Left lung (tissue), 10 donors: ENCODE data around the gene GLCE. TPM values are rescaled to one million over a fixed set of nuclear protein-coding genes. Genes with fewer than 3 reads are reported as not detected.
A peak's percentile ranks its signal among the peaks of the same experiment; 100 is the strongest.
"Not testable (repeated sequence)": the region's sequence is repeated elsewhere in the genome, so short reads cannot be mapped to it uniquely, and the experiment has no call there.

Experiments
- ATAC-seq: fragments of 200-7000 bp; cut with Tn5 transposase; one replicate; pipeline ENCODE4 v1.9.1; 2020; ENCODE audit warnings: moderate library complexity
- DNase-seq, 4 donors: peaks; one replicate each; pipeline ENCODE4 v3.0.0-alpha.2; 2013 to 2020
- H3K27ac ChIP-seq, 2 donors: fragments of 200-600 bp; sonication (generic) in 1 of 2; one replicate each; pipeline versions ENCODE4 v1.5.0 to v1.8.0; 2020 to 2021
- H3K27me3 ChIP-seq, 2 donors: fragments of 200-600 bp; sonication (generic) in 1 of 2; one replicate each; pipeline versions ENCODE4 v1.5.0 to v1.8.0; 2020 to 2021
- H3K36me3 ChIP-seq, 2 donors: fragments of 200-600 bp; sonication (generic) in 1 of 2; one replicate each; pipeline versions ENCODE4 v1.5.0 to v1.8.0; 2020 to 2021
- H3K4me1 ChIP-seq, 2 donors: fragments of 200-600 bp; one replicate each; pipeline ENCODE4 v1.8.0; 2021
- H3K4me3 ChIP-seq, 2 donors: fragments of 200-600 bp; sonication (generic) in 1 of 2; one replicate each; pipeline versions ENCODE4 v1.5.0 to v1.8.0; 2020 to 2021; ENCODE audit warnings: mild to moderate bottlenecking in 1 of 2
- H3K9me3 ChIP-seq, 2 donors: fragments of 200-600 bp; sonication (generic) in 1 of 2; one replicate each; pipeline versions ENCODE4 v1.5.0 to v1.8.0; 2020 to 2021
- intact Hi-C, 2 donors: fragments of 100-400 bp; cut with DNase I; formaldehyde crosslinking; loops; one replicate each; pipeline versions ENCODE4 v1.11.2 to v1.14.2; 2022
- polyA plus RNA-seq, 6 donors: library from polyadenylated mRNA; unstranded; fragments of 120-200 nt; gene quantifications; one replicate each; pipeline ENCODE4 v1.2.1, GENCODE V29; 2013; ENCODE audit not compliant: insufficient read length in 6 of 6
- total RNA-seq, 2 donors: library from RNA; stranded (reverse); fragmentation: NEBNext Ultra II Directional; extraction: Animal tissue kit (Norgen Biotek cat#: 25700); gene quantifications; one replicate each; pipeline ENCODE4 v1.2.1, GENCODE V29; 2021
- TF ChIP-seq, protein P1 (sequence below), 2 donors: fragments of 200-600 bp; sonication (generic) in 1 of 2; IDR thresholded peaks; one replicate each; pipeline versions ENCODE4 v1.5.0 to v1.8.0; 2021; ENCODE audit warnings: antibody characterized with exemption in 2 of 2
- donor health status: DM: no; HTN: yes; CAD: no.
- donor health status: DM: no; HTN: no; CAD: no.

Gene GLCE
- total and polyA plus RNA-seq, 8 donors = 18.2 to 66.6 (median 60.6) TPM

DNA sequence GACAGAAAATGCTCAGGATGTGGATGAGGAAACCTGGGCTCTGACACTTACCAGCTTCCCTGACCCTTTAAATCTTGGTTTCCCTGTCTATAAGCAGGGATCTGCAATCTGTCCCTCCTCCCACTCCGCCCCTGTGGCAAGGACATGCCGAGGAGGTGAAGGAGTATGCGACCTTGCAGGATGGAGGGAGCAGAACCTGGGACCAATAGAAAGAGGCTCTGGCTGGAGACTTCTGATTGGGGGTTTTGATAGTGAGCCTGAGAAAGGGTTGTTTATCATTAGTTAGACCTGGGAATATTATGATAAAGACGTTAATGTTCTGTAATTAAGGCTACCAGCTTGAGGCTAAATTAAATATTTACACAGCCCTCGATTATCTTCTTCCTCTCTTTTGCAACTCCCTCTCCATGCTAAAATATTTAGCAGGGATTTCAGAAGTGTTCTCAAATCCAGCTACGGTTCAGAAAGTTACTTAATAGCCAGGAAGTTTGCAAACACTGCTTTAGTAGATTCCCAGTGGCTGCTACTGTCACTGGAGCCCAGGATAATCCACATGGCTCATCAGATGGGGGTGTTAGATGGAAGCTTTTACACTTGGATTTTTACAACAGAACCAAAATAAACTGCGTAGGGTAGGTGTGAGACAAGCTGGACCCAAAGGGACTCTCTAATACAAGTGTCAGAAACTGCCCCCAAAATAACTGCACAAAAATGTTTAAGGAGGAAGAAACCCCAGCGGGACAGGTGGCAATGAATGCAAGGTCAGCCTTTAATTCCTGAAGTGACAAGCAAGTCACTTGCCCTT lies 129.1 kb downstream of the GLCE start:
- TF ChIP-seq, protein P1, sequence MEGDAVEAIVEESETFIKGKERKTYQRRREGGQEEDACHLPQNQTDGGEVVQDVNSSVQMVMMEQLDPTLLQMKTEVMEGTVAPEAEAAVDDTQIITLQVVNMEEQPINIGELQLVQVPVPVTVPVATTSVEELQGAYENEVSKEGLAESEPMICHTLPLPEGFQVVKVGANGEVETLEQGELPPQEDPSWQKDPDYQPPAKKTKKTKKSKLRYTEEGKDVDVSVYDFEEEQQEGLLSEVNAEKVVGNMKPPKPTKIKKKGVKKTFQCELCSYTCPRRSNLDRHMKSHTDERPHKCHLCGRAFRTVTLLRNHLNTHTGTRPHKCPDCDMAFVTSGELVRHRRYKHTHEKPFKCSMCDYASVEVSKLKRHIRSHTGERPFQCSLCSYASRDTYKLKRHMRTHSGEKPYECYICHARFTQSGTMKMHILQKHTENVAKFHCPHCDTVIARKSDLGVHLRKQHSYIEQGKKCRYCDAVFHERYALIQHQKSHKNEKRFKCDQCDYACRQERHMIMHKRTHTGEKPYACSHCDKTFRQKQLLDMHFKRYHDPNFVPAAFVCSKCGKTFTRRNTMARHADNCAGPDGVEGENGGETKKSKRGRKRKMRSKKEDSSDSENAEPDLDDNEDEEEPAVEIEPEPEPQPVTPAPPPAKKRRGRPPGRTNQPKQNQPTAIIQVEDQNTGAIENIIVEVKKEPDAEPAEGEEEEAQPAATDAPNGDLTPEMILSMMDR (IDR thresholded peaks at IDR 0.05) = no peak
- Histone ChIP-seq H3K4me1 (peaks cover 10 to 12% of the 10 kb centered on the region in 2 donors), H3K27ac (peak overlapping the region; percentile 54 to 55), H3K27me3 (no peaks in the 10 kb centered on the region), H3K4me3 (no peak overlapping the region), H3K36me3 (no peaks in the 10 kb centered on the region), H3K9me3 (no peaks in the 10 kb centered on the region)
- DNase-seq (no peak), ATAC-seq (peak; percentile 68)
- intact Hi-C loops = no loop called here

DNA sequence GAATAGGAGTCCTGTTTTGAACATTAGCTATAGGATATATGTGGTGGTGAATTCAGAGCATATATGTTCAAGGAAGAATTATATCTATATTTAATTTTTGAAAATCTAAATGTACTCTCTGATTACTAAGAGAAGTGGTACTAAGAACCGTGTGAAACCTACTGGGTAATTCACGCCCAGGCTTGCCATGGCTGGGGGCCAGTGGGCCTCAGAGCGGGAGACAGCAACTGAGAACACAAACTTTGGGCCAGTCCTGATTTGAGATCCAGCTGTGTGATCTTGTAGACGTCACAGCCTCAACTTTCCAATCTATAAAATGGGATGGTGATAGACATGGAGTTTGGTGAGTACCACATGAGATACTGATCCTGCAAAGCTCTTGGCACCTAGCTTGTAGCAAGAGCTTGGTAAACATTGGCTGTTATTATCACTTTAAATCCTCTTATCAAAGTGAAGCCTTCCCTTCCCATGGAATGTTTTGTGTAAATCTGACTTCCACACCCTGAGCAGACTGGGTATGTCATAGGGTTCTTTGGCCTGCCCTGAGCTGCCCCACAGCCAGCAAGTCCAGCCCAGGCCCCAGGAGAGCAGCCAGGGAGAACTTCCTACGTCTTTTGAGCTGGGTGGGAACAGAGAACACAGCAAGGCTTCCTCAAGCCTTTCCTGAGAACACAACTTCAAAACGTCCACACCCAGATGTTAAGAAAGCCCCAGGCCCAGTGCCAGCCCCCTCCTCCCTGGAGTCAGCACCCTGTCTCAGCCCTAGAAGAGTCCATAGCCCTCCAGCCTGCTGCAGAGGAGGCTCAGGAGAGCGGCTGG lies 130.1 kb downstream of the GLCE start:
- TF ChIP-seq, protein P1 (IDR thresholded peaks at IDR 0.05) = no peak
- Histone ChIP-seq H3K4me3 (no peak overlapping the region), H3K27me3 (no peaks in the 10 kb centered on the region), H3K9me3 (no peaks in the 10 kb centered on the region), H3K27ac (peak overlapping the region; percentile 54 to 55), H3K4me1 (peaks cover 10 to 12% of the 10 kb centered on the region in 2 donors), H3K36me3 (no peaks in the 10 kb centered on the region)
- ATAC-seq (peak; percentile 83), DNase-seq (peak in 1 of 4 donors; percentile 65)
- intact Hi-C loops = no loop called here

DNA sequence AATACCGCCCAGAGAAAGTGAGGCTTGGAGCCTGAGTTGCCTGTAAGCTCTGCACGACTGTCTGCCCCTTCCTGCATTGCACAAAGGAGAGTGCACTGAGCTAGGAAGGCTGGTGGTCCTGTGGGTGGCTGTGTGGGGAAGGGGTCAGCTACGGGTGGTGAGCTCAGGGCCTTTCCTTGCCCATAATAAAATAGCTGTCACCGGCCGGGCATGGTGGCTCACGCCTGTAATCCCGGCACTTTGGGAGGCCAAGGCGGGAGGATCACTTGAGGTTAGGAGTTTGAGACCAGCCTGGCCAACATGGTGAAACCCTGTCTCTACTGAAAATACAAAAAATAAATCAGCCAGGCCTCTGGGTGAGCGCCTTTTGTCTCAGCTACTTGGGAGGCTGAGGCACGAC lies 131.2 kb downstream of the GLCE start:
- peaks cover 10 to 12% of the 10 kb centered on the region in 2 donors for H3K4me1 ChIP-seq
- H3K4me3 ChIP-seq, intact Hi-C loops, H3K36me3 ChIP-seq, ATAC-seq, H3K27ac ChIP-seq, H3K9me3 ChIP-seq, H3K27me3 ChIP-seq, DNase-seq: not testable (repeated sequence)

DNA sequence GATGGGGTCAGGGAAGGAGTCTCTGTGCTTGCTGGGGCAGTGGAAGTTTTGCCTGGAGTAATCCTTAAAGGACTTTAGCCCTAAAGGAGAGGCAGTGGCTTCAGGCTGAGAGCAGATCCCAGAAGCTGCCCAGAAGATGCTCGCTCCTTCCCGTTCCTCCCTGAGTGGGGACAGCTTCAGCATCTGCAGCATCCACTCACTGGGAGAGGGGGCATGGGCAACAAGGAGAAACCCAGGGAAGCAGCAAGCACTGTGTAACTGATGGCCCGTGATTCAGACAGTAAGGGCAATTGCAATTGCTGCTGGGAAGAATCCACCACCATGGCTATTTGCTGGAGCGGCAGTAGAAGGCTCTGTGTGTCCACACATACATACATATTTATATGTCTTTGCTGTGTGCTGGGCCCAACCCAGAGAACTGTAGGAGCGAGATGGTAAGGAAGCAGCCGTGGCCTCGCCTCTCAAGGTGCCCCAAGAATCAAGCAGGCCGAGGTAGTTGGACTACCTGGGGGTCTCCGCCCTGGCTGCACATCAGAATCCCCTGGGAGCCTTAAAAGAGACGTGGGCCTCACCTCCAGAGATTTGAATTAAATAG lies 132.5 kb downstream of the GLCE start:
- no peak for DNase-seq
- no peak for ATAC-seq

More for the DNA sequence above, 132.5 kb downstream of the GLCE start:
- no peak overlapping the region for H3K27ac ChIP-seq
- H3K9me3 ChIP-seq = no peaks in the 10 kb centered on the region
- H3K4me3 ChIP-seq = no peak overlapping the region
- intact Hi-C loops = no loop called here
- TF ChIP-seq, protein P1 (IDR thresholded peaks at IDR 0.05) = no peak
- peaks cover 0 to 18% of the 10 kb centered on the region in 2 donors for H3K27me3 ChIP-seq
- peaks cover 10 to 12% of the 10 kb centered on the region in 2 donors for H3K4me1 ChIP-seq
- H3K36me3 ChIP-seq = no peaks in the 10 kb centered on the region
